K562 (cell line): ENCODE measurements around the gene NCKAP1. TPM values are rescaled to one million over a fixed set of nuclear protein-coding genes. Genes with fewer than 3 reads are reported as not detected.

Experiments
- ARID1B ChIP-seq: fragments of 450-650 bp; IDR thresholded peaks from 2 replicates; pipeline ENCODE4 v1.6.1; 2016; ENCODE audit warnings: antibody characterized with exemption, mild to moderate bottlenecking, inconsistent platforms
- HMGXB4 ChIP-seq: sonication (generic); formaldehyde crosslinking; IDR thresholded peaks from 2 replicates; pipeline ENCODE4 v1.8.1; 2023; ENCODE audit warnings: mild to moderate bottlenecking, missing genetic modification reagents
- RB1 ChIP-seq: fragments of 450-650 bp; IDR thresholded peaks from 2 replicates; pipeline ENCODE4 v1.6.1; 2017; ENCODE audit warnings: low read depth, mild to moderate bottlenecking
- XRCC3 ChIP-seq: fragments of 450-650 bp; IDR thresholded peaks from 2 replicates; pipeline ENCODE4 v1.6.1; 2017; ENCODE audit warnings: mild to moderate bottlenecking, moderate library complexity
- ZEB2 ChIP-seq: fragments of 450-650 bp; IDR thresholded peaks from 2 replicates; pipeline ENCODE4 v1.6.1; 2016
- ZFX ChIP-seq: sonication (generic); formaldehyde crosslinking; IDR thresholded peaks from 2 replicates; pipeline ENCODE4 v1.8.0; 2022; ENCODE audit warnings: mild to moderate bottlenecking, missing genetic modification reagents, moderate library complexity
- ZNF778 ChIP-seq: fragments of 450-650 bp; formaldehyde crosslinking; IDR thresholded peaks from 2 replicates; pipeline ENCODE4 v1.4.0; 2020; ENCODE audit warnings: mild to moderate bottlenecking, moderate library complexity
- polyA plus RNA-seq, 8 experiments: library from polyadenylated mRNA; depleted of rRNA in 4 of 8; stranded (reverse) in 5 of 8; unstranded in 3 of 8; fragments of >200 nt; fragmentation: Nextera tagmentation in 2 of 8; fragmentation: Illumina TruSeq in 1 of 8; extraction: Ambion mirVana in 2 of 8; extraction: Trizol in 1 of 8; gene quantifications; 2 replicates each; pipeline versions ENCODE4 v1.2.1 to v1.2.3, GENCODE V29; 2011 to 2014; ENCODE audit warnings: inconsistent platforms in 1 of 8, missing spikeins in 1 of 8
- total RNA-seq, 7 experiments: library from RNA; depleted of rRNA in 6 of 7; stranded (reverse); fragments of >200 nt in 6 of 7; fragmentation: Illumina TruSeq in 2 of 7; extraction: Trizol in 2 of 7; gene quantifications; 2 replicates each; pipeline versions ENCODE4 v1.2.1 to v1.2.3, GENCODE V29; 2011 to 2021; ENCODE audit warnings: low replicate concordance in 1 of 7
- TF ChIP-seq, protein P1 (sequence below): fragments of 450-650 bp; formaldehyde crosslinking; IDR thresholded peaks from 2 replicates; pipeline ENCODE4 v1.4.0; 2022; ENCODE audit warnings: missing genetic modification characterization

The NCKAP1 gene
- total and polyA plus RNA-seq, 9 of the 15 experiments (the other 6 are each of a cell fraction or from before 2014, with no cell fraction given): 34.0 to 153 (median 88.7) TPM

- no peak for TF ChIP-seq XRCC3
- no peak for TF ChIP-seq RB1
- no peak for TF ChIP-seq ZFX (CRISPR knock-in tag)
- no peak for TF ChIP-seq HMGXB4 (CRISPR knock-in tag)
- TF ChIP-seq ZNF778: no peak
- no peak for TF ChIP-seq ZEB2
- peak; percentile 19; the same call in 1 of the 2 replicates for TF ChIP-seq ARID1B
- TF ChIP-seq, protein P1, sequence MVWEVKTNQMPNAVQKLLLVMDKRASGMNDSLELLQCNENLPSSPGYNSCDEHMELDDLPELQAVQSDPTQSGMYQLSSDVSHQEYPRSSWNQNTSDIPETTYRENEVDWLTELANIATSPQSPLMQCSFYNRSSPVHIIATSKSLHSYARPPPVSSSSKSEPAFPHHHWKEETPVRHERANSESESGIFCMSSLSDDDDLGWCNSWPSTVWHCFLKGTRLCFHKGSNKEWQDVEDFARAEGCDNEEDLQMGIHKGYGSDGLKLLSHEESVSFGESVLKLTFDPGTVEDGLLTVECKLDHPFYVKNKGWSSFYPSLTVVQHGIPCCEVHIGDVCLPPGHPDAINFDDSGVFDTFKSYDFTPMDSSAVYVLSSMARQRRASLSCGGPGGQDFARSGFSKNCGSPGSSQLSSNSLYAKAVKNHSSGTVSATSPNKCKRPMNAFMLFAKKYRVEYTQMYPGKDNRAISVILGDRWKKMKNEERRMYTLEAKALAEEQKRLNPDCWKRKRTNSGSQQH: peak; percentile 60; the same call in 1 of the 2 replicates
These were observed 2.3 kb upstream of the NCKAP1 start (continued) for GRCh38 chr2:183040604-183041003.
